Testis (tissue), 3 donors: ENCODE measurements around the gene CCDC81. TPM values are rescaled to one million over a fixed set of nuclear protein-coding genes. Genes with fewer than 3 reads are reported as not detected.

Source experiments
- DNase-seq: peaks from one replicate; pipeline ENCODE4 v3.0.0-alpha.2; 2019
- H3K27ac ChIP-seq, 2 donors: fragments of 200-600 bp; sonication (generic); one replicate each; pipeline ENCODE4 v1.5.1; 2019
- H3K27me3 ChIP-seq: fragments of 200-600 bp; sonication (generic); one replicate; pipeline ENCODE4 v1.5.1; 2019
- H3K36me3 ChIP-seq: fragments of 200-600 bp; sonication (generic); one replicate; pipeline ENCODE4 v1.5.1; 2017; ENCODE audit warnings: low read depth; ENCODE audit errors: missing control alignments
- H3K4me1 ChIP-seq: fragments of 200-600 bp; sonication (generic); one replicate; pipeline ENCODE4 v1.5.1; 2019
- H3K4me3 ChIP-seq, 2 donors: fragments of 200-600 bp; sonication (generic); one replicate each; pipeline ENCODE4 v1.5.1; 2017 to 2019
- H3K9me3 ChIP-seq: fragments of 200-600 bp; sonication (generic); one replicate; pipeline ENCODE4 v1.5.1; 2017
- POLR2A ChIP-seq: fragments of 450-650 bp; IDR thresholded peaks from one replicate; pipeline ENCODE4 v1.6.1; 2017; ENCODE audit warnings: antibody characterized with exemption, mild to moderate bottlenecking, moderate library complexity
- WGBS, 2 donors: methylation state at CpG; one replicate each; pipeline ENCODE4 v1.1.5; 2018; 5-methylcytosine and 5-hydroxymethylcytosine counted together
- intact Hi-C: fragments of 100-400 bp; cut with DNase I; formaldehyde crosslinking; loops from one replicate; pipeline ENCODE4 v1.15.1; 2023; ENCODE audit warnings: low total_unique reads
- polyA plus RNA-seq: library from polyadenylated mRNA; stranded (reverse); fragments of 350-450 nt; fragmentation: Illumina TruSeq; extraction: RNeasy Lipid Tissue Mini Kit (QIAGEN cat#74804); gene quantifications from one replicate; pipeline ENCODE4 v1.2.3, GENCODE V29; 2014; ENCODE audit warnings: low read depth, low replicate concordance; ENCODE audit not compliant: insufficient read depth
- total RNA-seq, 2 donors: library from RNA; depleted of rRNA; stranded (reverse); fragments of >200 nt; gene quantifications; one replicate each; pipeline ENCODE4 v1.2.3, GENCODE V29; 2016
- TF ChIP-seq, protein P1 (sequence below), 3 experiments: fragments of 450-650 bp in 2 of 3; fragments of 200-600 bp in 1 of 3; sonication (generic) in 1 of 3; IDR thresholded peaks; one replicate each; pipeline ENCODE4 v1.5.1; 2016 to 2019; ENCODE audit warnings: antibody characterized with exemption in 3 of 3, mild to moderate bottlenecking in 2 of 3, moderate library complexity in 1 of 3

CCDC81 gene
- total and polyA plus RNA-seq, 3 donors from 2014 or later, result 3.8 to 16.0 (median 5.3) TPM

DNA sequence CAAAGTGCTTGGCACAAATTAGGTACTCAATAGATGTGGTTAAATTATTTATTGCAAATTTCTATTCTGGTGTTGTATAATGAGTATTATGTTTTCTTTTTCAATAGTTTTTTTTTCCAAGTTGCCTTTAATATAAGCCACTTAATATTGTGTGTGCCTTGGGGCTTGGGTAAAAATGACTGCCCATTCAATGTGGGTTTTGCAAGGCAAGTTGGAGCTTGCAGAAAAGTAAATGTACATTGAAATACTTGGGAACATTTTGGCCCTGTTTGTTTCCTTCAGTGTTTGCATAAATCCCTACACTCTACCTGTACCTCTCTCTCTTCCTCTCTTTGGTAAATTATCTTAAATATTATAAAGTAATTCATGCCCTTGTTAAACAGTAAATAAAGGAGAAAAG is 2.1 kb upstream of the CCDC81 start:
- no peaks in the 10 kb centered on the region for H3K9me3 ChIP-seq
- no peak overlapping the region for H3K4me3 ChIP-seq
- no peak for DNase-seq
- no peaks in the 10 kb centered on the region for H3K4me1 ChIP-seq
- intact Hi-C loops, result no loop called here
- H3K27ac ChIP-seq, result no peak overlapping the region
- no peaks in the 10 kb centered on the region for H3K36me3 ChIP-seq
- H3K27me3 ChIP-seq, result no peaks in the 10 kb centered on the region
- TF ChIP-seq, protein P1, sequence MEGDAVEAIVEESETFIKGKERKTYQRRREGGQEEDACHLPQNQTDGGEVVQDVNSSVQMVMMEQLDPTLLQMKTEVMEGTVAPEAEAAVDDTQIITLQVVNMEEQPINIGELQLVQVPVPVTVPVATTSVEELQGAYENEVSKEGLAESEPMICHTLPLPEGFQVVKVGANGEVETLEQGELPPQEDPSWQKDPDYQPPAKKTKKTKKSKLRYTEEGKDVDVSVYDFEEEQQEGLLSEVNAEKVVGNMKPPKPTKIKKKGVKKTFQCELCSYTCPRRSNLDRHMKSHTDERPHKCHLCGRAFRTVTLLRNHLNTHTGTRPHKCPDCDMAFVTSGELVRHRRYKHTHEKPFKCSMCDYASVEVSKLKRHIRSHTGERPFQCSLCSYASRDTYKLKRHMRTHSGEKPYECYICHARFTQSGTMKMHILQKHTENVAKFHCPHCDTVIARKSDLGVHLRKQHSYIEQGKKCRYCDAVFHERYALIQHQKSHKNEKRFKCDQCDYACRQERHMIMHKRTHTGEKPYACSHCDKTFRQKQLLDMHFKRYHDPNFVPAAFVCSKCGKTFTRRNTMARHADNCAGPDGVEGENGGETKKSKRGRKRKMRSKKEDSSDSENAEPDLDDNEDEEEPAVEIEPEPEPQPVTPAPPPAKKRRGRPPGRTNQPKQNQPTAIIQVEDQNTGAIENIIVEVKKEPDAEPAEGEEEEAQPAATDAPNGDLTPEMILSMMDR (IDR thresholded peaks at IDR 0.05), result no peak
- no peak for TF ChIP-seq POLR2A

DNA sequence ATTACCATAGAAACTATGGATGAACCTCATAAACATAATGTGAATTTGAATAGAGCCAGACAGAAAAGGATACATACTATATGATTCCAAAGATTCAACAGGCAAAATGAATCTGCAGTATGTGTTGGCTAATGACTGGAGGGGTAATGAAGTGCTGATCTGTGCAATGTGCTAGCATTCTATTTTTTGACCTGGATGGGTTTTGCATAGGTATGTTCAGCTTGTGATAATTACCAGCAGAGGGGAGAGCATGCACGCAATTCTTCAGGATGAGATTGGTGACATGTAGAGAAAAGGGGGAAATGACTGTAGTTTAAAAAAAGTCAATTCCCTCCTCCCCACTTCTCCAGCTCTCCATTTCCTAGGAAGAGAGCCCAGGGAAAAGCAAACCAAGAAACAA is 618 bp upstream of the CCDC81 start:
- H3K9me3 ChIP-seq, result no peaks in the 10 kb centered on the region
- no peak overlapping the region for H3K27ac ChIP-seq
- H3K4me3 ChIP-seq, result no peak overlapping the region
- no peaks in the 10 kb centered on the region for H3K27me3 ChIP-seq
- DNase-seq, result no peak
- 38 to 68% methylated on average over 1 of the region's 1 CpG for WGBS, 2 donors
- H3K4me1 ChIP-seq, result no peaks in the 10 kb centered on the region
- intact Hi-C loops, result no loop called here
- TF ChIP-seq, protein P1 (IDR thresholded peaks at IDR 0.05), result no peak
- no peak for TF ChIP-seq POLR2A
- no peaks in the 10 kb centered on the region for H3K36me3 ChIP-seq

DNA sequence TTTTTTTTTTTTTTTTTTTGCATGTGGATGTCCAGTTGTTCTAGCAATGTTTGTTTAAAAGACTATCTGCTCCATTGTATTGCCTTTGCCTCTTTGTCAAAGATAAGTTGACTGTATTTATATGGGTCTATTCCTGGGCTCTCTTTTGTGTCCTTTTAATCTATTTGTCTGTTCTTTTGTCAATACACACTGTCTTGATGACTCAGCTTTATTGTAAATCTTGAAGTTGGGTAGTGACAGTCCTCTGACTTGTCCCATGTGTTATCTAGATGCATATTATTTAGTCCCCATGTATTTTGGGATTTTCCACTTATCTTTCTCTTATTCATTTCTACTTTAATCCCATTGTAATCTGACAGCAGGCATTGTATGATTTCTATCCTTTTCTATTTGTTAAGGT is 3.3 kb downstream of the CCDC81 start:
- no peaks in the 10 kb centered on the region for H3K27me3 ChIP-seq
- no peaks in the 10 kb centered on the region for H3K9me3 ChIP-seq
- TF ChIP-seq POLR2A, result no peak
- TF ChIP-seq, protein P1 (IDR thresholded peaks at IDR 0.05), result no peak
- intact Hi-C loops, result no loop called here
- H3K4me3 ChIP-seq, result no peak overlapping the region
- H3K27ac ChIP-seq, result no peak overlapping the region
- no peak for DNase-seq
- H3K4me1 ChIP-seq, result no peaks in the 10 kb centered on the region
- no peaks in the 10 kb centered on the region for H3K36me3 ChIP-seq

DNA sequence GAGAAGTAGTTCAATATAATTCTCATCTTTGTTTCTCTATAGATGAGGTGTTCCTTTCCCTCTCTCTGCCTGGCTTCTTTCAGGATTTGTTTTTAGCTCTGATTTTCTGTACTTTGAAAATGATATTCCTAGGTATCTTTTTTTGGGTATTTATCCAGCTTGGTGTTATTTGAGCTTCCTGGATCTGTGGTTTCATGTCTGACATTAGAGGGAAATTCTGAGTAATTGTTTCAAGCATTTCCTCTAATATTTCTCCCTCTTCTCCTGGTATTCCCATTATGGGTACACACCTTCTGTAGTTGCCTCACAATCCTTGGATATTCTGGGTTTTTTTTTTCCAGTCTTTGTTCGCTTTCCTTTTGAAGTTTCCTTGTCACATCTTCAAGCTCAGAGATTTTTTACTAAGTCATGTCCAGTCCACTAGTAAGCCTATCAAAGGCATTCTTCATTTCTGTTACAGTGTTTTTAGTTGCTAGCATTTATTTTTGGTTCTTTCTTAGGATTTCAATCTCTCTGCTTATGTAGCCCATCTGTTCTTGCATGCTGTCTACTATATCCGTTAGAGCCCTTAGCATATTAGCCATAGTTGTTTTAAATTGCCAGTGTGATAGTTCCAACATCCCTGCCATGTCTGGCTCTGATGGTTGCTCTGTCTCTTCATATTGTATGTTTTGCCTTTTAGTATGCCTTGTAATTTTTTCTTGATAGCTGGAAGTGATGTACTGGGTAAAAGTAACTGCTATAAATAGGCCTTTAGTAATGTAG is 5.8 kb downstream of the CCDC81 start:
- no peaks in the 10 kb centered on the region for H3K9me3 ChIP-seq
- 95 to 97% methylated on average over 2 of the region's 2 CpGs for WGBS, 2 donors
- TF ChIP-seq, protein P1 (IDR thresholded peaks at IDR 0.05), result no peak
- TF ChIP-seq POLR2A, result no peak
- H3K4me1 ChIP-seq, result no peaks in the 10 kb centered on the region
- no peaks in the 10 kb centered on the region for H3K36me3 ChIP-seq
- H3K27ac ChIP-seq, result no peak overlapping the region
- H3K27me3 ChIP-seq, result no peaks in the 10 kb centered on the region
- DNase-seq, result no peak
- intact Hi-C loops, result no loop called here
- no peak overlapping the region for H3K4me3 ChIP-seq
